ENCODE data around the gene TIMP2. TPM values are rescaled to one million over a fixed set of nuclear protein-coding genes. Genes with fewer than 3 reads are reported as not detected.

The TIMP2 gene
- polyA plus RNA-seq, 1 donor from 2014 or later = 25.6 TPM

DNA sequence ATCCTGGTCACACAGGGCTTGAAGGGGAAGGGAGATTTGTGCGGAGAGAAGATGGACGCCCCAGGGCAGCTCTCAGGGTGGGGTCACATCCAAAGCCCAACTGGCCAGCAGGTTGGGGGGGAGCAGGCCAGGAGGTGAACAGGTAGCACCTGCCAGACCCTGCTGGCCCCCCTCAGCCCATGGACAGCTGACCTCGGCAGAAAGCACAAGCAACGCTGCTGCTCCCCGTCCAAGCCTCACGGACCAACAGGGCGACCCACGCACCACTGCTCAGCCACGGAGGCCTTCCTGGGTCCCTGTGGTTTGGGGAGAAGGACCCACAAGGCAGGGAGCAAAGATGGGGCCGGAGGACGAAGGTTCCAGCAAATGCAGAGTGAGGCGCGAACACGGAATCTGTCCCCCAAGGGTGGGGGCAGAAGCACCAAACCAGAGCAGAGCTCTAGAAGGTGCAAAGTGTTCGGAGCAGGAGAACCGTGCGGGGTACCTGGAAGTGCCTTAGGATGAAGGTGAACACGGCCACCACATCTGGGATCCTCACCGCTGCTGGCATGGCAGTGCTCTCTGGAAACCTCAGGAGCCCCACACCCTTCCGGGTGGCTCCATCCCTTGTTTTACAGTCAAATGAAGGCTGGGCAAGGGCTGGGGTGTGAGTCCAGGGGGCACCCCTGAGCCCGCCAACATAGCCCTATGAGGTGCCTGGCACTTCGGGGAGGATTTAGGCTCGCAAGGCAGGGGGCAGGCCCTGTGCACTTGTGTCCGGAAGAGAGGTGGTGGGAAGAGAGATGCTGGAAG, 40.1 kb downstream of the TIMP2 start:
- no peaks in the 10 kb centered on the region for H3K36me3 ChIP-seq (ENCODE audit: insufficient read depth, low read length)
- no peak overlapping the region for H3K4me3 ChIP-seq (ENCODE audit: low read length)
- peaks cover 10% of the 10 kb centered on the region for H3F3A ChIP-seq (ENCODE audit: insufficient read depth, low read length, poor library complexity, severe bottlenecking)
- H3K27me3 ChIP-seq (ENCODE audit: insufficient read depth, low read depth, low read length) = no peaks in the 10 kb centered on the region
- H3K4me2 ChIP-seq (ENCODE audit: low read length) = no peak overlapping the region
- no peaks in the 10 kb centered on the region for H3K9me3 ChIP-seq (ENCODE audit: low read length)
- peaks cover 44% of the 10 kb centered on the region for H3K79me2 ChIP-seq (replicated peaks; ENCODE audit: insufficient read depth, low read length)
- H2AFZ ChIP-seq (ENCODE audit: low read depth, low read length) = no peak overlapping the region
- peak overlapping the region; percentile 76 for H3K9ac ChIP-seq (ENCODE audit: low read length)
- TF ChIP-seq, protein P1, sequence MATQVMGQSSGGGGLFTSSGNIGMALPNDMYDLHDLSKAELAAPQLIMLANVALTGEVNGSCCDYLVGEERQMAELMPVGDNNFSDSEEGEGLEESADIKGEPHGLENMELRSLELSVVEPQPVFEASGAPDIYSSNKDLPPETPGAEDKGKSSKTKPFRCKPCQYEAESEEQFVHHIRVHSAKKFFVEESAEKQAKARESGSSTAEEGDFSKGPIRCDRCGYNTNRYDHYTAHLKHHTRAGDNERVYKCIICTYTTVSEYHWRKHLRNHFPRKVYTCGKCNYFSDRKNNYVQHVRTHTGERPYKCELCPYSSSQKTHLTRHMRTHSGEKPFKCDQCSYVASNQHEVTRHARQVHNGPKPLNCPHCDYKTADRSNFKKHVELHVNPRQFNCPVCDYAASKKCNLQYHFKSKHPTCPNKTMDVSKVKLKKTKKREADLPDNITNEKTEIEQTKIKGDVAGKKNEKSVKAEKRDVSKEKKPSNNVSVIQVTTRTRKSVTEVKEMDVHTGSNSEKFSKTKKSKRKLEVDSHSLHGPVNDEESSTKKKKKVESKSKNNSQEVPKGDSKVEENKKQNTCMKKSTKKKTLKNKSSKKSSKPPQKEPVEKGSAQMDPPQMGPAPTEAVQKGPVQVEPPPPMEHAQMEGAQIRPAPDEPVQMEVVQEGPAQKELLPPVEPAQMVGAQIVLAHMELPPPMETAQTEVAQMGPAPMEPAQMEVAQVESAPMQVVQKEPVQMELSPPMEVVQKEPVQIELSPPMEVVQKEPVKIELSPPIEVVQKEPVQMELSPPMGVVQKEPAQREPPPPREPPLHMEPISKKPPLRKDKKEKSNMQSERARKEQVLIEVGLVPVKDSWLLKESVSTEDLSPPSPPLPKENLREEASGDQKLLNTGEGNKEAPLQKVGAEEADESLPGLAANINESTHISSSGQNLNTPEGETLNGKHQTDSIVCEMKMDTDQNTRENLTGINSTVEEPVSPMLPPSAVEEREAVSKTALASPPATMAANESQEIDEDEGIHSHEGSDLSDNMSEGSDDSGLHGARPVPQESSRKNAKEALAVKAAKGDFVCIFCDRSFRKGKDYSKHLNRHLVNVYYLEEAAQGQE (IDR thresholded peaks at IDR 0.05; ENCODE audit: borderline replicate concordance) = no peak
- TF ChIP-seq SMC3 (conservative IDR thresholded peaks at IDR 0.05; ENCODE audit: poor library complexity) (no peak), EP300 (conservative IDR thresholded peaks at IDR 0.05; ENCODE audit: poor library complexity, severe bottlenecking) (no peak), TAF1 (IDR thresholded peaks at IDR 0.05; ENCODE audit: low read depth) (no peak), POLR2AphosphoS5 (IDR thresholded peaks at IDR 0.05) (no peak), EZH2 (IDR thresholded peaks at IDR 0.05; ENCODE audit: borderline replicate concordance, insufficient read depth, low read length, poor library complexity, severe bottlenecking) (no peak), RAD21 (conservative IDR thresholded peaks at IDR 0.05) (no peak)
- TF ChIP-seq, protein P2, sequence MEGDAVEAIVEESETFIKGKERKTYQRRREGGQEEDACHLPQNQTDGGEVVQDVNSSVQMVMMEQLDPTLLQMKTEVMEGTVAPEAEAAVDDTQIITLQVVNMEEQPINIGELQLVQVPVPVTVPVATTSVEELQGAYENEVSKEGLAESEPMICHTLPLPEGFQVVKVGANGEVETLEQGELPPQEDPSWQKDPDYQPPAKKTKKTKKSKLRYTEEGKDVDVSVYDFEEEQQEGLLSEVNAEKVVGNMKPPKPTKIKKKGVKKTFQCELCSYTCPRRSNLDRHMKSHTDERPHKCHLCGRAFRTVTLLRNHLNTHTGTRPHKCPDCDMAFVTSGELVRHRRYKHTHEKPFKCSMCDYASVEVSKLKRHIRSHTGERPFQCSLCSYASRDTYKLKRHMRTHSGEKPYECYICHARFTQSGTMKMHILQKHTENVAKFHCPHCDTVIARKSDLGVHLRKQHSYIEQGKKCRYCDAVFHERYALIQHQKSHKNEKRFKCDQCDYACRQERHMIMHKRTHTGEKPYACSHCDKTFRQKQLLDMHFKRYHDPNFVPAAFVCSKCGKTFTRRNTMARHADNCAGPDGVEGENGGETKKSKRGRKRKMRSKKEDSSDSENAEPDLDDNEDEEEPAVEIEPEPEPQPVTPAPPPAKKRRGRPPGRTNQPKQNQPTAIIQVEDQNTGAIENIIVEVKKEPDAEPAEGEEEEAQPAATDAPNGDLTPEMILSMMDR (IDR thresholded peaks at IDR 0.05; ENCODE audit: poor library complexity, severe bottlenecking) = no peak
- H4K20me1 ChIP-seq (ENCODE audit: insufficient read depth) = no peaks in the 10 kb centered on the region
- H3K27ac ChIP-seq (ENCODE audit: low read length) = peak overlapping the region; percentile 87
- H3K9me2 ChIP-seq (ENCODE audit: insufficient read depth, low read length) = no peaks in the 10 kb centered on the region

DNA sequence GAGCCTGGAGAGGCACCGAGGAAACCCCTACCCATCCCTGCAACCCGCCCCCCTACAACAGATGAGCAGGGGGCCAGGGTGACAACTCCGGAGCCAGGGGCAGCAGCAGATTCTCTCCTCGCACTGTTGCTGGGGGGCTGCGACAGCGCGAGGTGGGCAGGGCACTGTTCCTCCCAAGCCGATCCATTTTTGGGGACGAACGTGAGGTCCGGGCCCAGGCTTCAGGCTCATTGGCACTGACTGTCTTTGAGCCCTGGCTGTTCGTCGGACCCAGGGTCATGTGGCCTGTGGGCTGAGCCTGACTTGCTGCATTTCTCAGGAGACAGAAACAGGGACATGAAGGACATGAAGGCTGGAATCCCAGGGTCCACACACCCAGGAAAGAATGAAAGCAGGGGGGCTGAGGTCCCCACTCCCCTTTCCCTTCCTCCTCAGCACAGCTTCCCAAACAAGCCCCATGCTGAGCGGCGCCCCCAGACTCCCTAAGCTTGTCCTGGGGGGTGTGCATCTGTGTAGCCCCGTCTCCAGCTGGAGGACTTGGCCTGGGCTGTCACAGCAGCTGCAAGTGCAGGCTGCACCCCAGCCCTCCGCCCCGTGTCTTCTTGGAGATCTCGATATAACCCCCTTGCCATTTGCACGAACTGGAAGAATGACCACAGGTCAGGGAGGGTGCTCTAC, 40.9 kb downstream of the TIMP2 start:
- Histone ChIP-seq H3K27ac (ENCODE audit: low read length) (peak overlapping the region; percentile 87), H4K20me1 (ENCODE audit: insufficient read depth) (no peaks in the 10 kb centered on the region), H3K9me3 (ENCODE audit: low read length) (no peaks in the 10 kb centered on the region), H3K36me3 (ENCODE audit: insufficient read depth, low read length) (no peaks in the 10 kb centered on the region), H3K9ac (ENCODE audit: low read length) (peak overlapping the region; percentile 76), H3K79me2 (replicated peaks; ENCODE audit: insufficient read depth, low read length) (peaks cover 47% of the 10 kb centered on the region), H3K4me2 (ENCODE audit: low read length) (peak overlapping the region; percentile 55), H3K4me3 (ENCODE audit: low read length) (peak overlapping the region; percentile 61), H3K9me2 (ENCODE audit: insufficient read depth, low read length) (no peaks in the 10 kb centered on the region), H3F3A (ENCODE audit: insufficient read depth, low read length, poor library complexity, severe bottlenecking) (peaks cover 10% of the 10 kb centered on the region), H3K27me3 (ENCODE audit: insufficient read depth, low read depth, low read length) (no peaks in the 10 kb centered on the region), H2AFZ (ENCODE audit: low read depth, low read length) (peak overlapping the region; percentile 56)
- TF ChIP-seq TAF1 (IDR thresholded peaks at IDR 0.05; ENCODE audit: low read depth) (no peak), SMC3 (conservative IDR thresholded peaks at IDR 0.05; ENCODE audit: poor library complexity) (no peak), EZH2 (IDR thresholded peaks at IDR 0.05; ENCODE audit: borderline replicate concordance, insufficient read depth, low read length, poor library complexity, severe bottlenecking) (no peak), POLR2AphosphoS5 (IDR thresholded peaks at IDR 0.05) (no peak), RAD21 (conservative IDR thresholded peaks at IDR 0.05) (no peak), MXI1 (conservative IDR thresholded peaks at IDR 0.05; ENCODE audit: poor library complexity, severe bottlenecking) (no peak), EP300 (conservative IDR thresholded peaks at IDR 0.05; ENCODE audit: poor library complexity, severe bottlenecking) (no peak)
- TF ChIP-seq, protein P2 (IDR thresholded peaks at IDR 0.05; ENCODE audit: poor library complexity, severe bottlenecking) = no peak
- TF ChIP-seq, protein P1 (IDR thresholded peaks at IDR 0.05; ENCODE audit: borderline replicate concordance) = no peak
